HCT116 (cell line): ENCODE results near the gene RCBTB2.
"Not testable (repeated sequence)": the region's sequence is repeated elsewhere in the genome, so short reads cannot be mapped to it uniquely, and the experiment has no call there.

Experiments used
- ELF1 ChIP-seq: IDR thresholded peaks from 2 replicates; pipeline ENCODE4 v1.6.1; 2012; ENCODE audit warnings: low read depth, borderline replicate concordance
- EZH2phosphoT487 ChIP-seq: fragments of 200-600 bp; IDR thresholded peaks from 2 replicates; pipeline ENCODE4 v1.6.1; 2018; ENCODE audit warnings: antibody characterized with exemption, borderline replicate concordance
- POLR2A ChIP-seq: IDR thresholded peaks from 2 replicates; pipeline ENCODE4 v1.7.0; 2011; ENCODE audit warnings: borderline replicate concordance; ENCODE audit not compliant: insufficient read depth, insufficient read length; ENCODE audit errors: extremely low read depth
- POLR2AphosphoS5 ChIP-seq: IDR thresholded peaks from 2 replicates; pipeline ENCODE4 v1.6.1; 2011; ENCODE audit warnings: mild to moderate bottlenecking, low read depth, low read length, moderate library complexity
- RAD21 ChIP-seq: IDR thresholded peaks from 2 replicates; pipeline ENCODE4 v1.6.1; 2012; ENCODE audit warnings: low read depth, mild to moderate bottlenecking
- SP1 ChIP-seq: IDR thresholded peaks from 2 replicates; pipeline ENCODE4 v1.6.1; 2012; ENCODE audit warnings: low read depth
- SRF ChIP-seq: IDR thresholded peaks from 2 replicates; pipeline ENCODE4 v1.6.1; 2012; ENCODE audit warnings: low read depth
- TCF7L2 ChIP-seq: IDR thresholded peaks from 2 replicates; pipeline ENCODE4 v1.7.0; 2011; ENCODE audit warnings: borderline replicate concordance, inconsistent platforms; ENCODE audit not compliant: insufficient read depth, insufficient read length; ENCODE audit errors: extremely low read depth
- YY1 ChIP-seq: IDR thresholded peaks from 2 replicates; pipeline ENCODE4 v1.6.1; 2011; ENCODE audit warnings: low read length, low read depth, moderate library complexity, mild to moderate bottlenecking; ENCODE audit not compliant: insufficient replicate concordance; ENCODE audit errors: extremely low read depth
- ZNF274 ChIP-seq: fragments of 200-500 bp; sonication (Bioruptor generic); IDR thresholded peaks from 2 replicates; pipeline ENCODE4 v1.6.1; 2014; ENCODE audit warnings: mild to moderate bottlenecking, low read depth, low read length, inconsistent platforms
- TF ChIP-seq, protein P1 (sequence below), 3 experiments: fragments of 200-600 bp in 1 of 3; sonication (generic) in 1 of 3; IDR thresholded peaks in 2 of 3; conservative IDR thresholded peaks in 1 of 3; 2 replicates each; pipeline ENCODE4 v1.5.1; 2012 to 2017; ENCODE audit warnings: low read depth in 2 of 3, low read length in 2 of 3, antibody characterized with exemption in 1 of 3, borderline replicate concordance in 1 of 3, control low read depth in 1 of 3, mild to moderate bottlenecking in 1 of 3, mixed read lengths in 1 of 3, mixed run types in 1 of 3, moderate library complexity in 1 of 3; ENCODE audit not compliant: insufficient read depth in 1 of 3
- TF ChIP-seq, protein P2 (sequence below): IDR thresholded peaks from 2 replicates; pipeline ENCODE4 v1.6.1; 2012
- TF ChIP-seq, protein P3 (sequence below): IDR thresholded peaks from 2 replicates; pipeline ENCODE4 v1.6.1; 2012; ENCODE audit warnings: low read depth

DNA sequence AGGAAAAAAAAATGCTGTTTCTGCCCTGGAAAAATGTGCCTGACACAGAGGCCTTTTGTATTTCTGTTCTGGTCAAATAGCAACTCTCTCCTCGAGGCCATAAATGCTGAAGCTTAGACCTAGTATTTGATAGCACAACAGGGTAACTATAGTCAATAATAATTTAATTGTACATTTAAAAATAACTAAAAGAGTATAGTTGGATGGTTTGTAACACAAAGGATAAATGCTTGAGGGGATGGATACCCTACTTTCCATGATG lies 47.0 kb upstream of the RCBTB2 start:
- TF ChIP-seq, protein P1, sequence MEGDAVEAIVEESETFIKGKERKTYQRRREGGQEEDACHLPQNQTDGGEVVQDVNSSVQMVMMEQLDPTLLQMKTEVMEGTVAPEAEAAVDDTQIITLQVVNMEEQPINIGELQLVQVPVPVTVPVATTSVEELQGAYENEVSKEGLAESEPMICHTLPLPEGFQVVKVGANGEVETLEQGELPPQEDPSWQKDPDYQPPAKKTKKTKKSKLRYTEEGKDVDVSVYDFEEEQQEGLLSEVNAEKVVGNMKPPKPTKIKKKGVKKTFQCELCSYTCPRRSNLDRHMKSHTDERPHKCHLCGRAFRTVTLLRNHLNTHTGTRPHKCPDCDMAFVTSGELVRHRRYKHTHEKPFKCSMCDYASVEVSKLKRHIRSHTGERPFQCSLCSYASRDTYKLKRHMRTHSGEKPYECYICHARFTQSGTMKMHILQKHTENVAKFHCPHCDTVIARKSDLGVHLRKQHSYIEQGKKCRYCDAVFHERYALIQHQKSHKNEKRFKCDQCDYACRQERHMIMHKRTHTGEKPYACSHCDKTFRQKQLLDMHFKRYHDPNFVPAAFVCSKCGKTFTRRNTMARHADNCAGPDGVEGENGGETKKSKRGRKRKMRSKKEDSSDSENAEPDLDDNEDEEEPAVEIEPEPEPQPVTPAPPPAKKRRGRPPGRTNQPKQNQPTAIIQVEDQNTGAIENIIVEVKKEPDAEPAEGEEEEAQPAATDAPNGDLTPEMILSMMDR (IDR thresholded peaks at IDR 0.05 in 2 of 3, conservative IDR thresholded peaks at IDR 0.05 in 1 of 3; ENCODE audit: borderline replicate concordance in 1 of 3, insufficient read depth in 1 of 3, low read depth in 2 of 3, low read length in 2 of 3): not testable (repeated sequence)
- not testable (repeated sequence) for TF ChIP-seq POLR2AphosphoS5, POLR2A, ELF1, EZH2phosphoT487, ZNF274, TCF7L2, SP1, RAD21, YY1, SRF
- TF ChIP-seq, protein P2, sequence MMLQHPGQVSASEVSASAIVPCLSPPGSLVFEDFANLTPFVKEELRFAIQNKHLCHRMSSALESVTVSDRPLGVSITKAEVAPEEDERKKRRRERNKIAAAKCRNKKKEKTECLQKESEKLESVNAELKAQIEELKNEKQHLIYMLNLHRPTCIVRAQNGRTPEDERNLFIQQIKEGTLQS: not testable (repeated sequence)
- TF ChIP-seq, protein P3, sequence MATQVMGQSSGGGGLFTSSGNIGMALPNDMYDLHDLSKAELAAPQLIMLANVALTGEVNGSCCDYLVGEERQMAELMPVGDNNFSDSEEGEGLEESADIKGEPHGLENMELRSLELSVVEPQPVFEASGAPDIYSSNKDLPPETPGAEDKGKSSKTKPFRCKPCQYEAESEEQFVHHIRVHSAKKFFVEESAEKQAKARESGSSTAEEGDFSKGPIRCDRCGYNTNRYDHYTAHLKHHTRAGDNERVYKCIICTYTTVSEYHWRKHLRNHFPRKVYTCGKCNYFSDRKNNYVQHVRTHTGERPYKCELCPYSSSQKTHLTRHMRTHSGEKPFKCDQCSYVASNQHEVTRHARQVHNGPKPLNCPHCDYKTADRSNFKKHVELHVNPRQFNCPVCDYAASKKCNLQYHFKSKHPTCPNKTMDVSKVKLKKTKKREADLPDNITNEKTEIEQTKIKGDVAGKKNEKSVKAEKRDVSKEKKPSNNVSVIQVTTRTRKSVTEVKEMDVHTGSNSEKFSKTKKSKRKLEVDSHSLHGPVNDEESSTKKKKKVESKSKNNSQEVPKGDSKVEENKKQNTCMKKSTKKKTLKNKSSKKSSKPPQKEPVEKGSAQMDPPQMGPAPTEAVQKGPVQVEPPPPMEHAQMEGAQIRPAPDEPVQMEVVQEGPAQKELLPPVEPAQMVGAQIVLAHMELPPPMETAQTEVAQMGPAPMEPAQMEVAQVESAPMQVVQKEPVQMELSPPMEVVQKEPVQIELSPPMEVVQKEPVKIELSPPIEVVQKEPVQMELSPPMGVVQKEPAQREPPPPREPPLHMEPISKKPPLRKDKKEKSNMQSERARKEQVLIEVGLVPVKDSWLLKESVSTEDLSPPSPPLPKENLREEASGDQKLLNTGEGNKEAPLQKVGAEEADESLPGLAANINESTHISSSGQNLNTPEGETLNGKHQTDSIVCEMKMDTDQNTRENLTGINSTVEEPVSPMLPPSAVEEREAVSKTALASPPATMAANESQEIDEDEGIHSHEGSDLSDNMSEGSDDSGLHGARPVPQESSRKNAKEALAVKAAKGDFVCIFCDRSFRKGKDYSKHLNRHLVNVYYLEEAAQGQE: not testable (repeated sequence)
